HG02885 (cell line): ENCODE results near the gene FOXK2.
"Not testable (repeated sequence)": the region's sequence is repeated elsewhere in the genome, so short reads cannot be mapped to it uniquely, and the experiment has no call there.

Experiments
- ATAC-seq: cut with Tn5 transposase; IDR thresholded peaks from one replicate; pipeline ENCODE4 v1.9.1; 2021; ENCODE audit warnings: mild to moderate bottlenecking; ENCODE audit not compliant: unreplicated experiment, poor library complexity

FOXK2 gene

GRCh38 chr17:82561429-82562035, 42.0 kb downstream of the FOXK2 start:
- no peak for ATAC-seq

- not testable (repeated sequence) for ATAC-seq
These were observed 43.2 kb downstream of the FOXK2 start for GRCh38 chr17:82562718-82563220.

GRCh38 chr17:82563318-82563717, 43.8 kb downstream of the FOXK2 start:
- no peak for ATAC-seq

- ATAC-seq: not testable (repeated sequence)
These were observed 44.2 kb downstream of the FOXK2 start for GRCh38 chr17:82563745-82564144.

GRCh38 chr17:82564241-82564640, 44.7 kb downstream of the FOXK2 start:
- no peak for ATAC-seq

- no peak for ATAC-seq
These were observed 46.0 kb downstream of the FOXK2 start for GRCh38 chr17:82565551-82565950.

- no peak for ATAC-seq
These were observed 46.8 kb downstream of the FOXK2 start for GRCh38 chr17:82566129-82566960.

- no peak for ATAC-seq
These were observed 47.8 kb downstream of the FOXK2 start for GRCh38 chr17:82567286-82567685.

- ATAC-seq: no peak
These were observed 49.5 kb downstream of the FOXK2 start for GRCh38 chr17:82568997-82569393.

GRCh38 chr17:82569621-82570020, 50.1 kb downstream of the FOXK2 start:
- ATAC-seq: no peak

- no peak for ATAC-seq
These were observed 50.7 kb downstream of the FOXK2 start for GRCh38 chr17:82570277-82570676.

- ATAC-seq: no peak
These were observed 52.3 kb downstream of the FOXK2 start for GRCh38 chr17:82571855-82572254.

- no peak for ATAC-seq
These were observed 54.5 kb downstream of the FOXK2 start for GRCh38 chr17:82574041-82574440.

GRCh38 chr17:82575581-82576221, 56.2 kb downstream of the FOXK2 start:
- not testable (repeated sequence) for ATAC-seq

- ATAC-seq: no peak
These were observed 57.8 kb downstream of the FOXK2 start for GRCh38 chr17:82577300-82577699.

- not testable (repeated sequence) for ATAC-seq
These were observed 60.4 kb downstream of the FOXK2 start for GRCh38 chr17:82579969-82580368.

GRCh38 chr17:82582213-82582612, 62.7 kb downstream of the FOXK2 start:
- ATAC-seq: no peak

- no peak for ATAC-seq
These were observed 63.2 kb downstream of the FOXK2 start for GRCh38 chr17:82582709-82583108.

- ATAC-seq: no peak
These were observed 64.2 kb downstream of the FOXK2 start for GRCh38 chr17:82583720-82584234.

- ATAC-seq: not testable (repeated sequence)
These were observed 66.5 kb downstream of the FOXK2 start for GRCh38 chr17:82585935-82586575.
